ENCODE data around the gene GRIN2D. TPM values are rescaled to one million over a fixed set of nuclear protein-coding genes. Genes with fewer than 3 reads are reported as not detected.

The GRIN2D gene
- total RNA-seq, 1 experiment from 2014 or later: 0.35 TPM

GRCh38 chr19:48415806-48416221 lies 22.3 kb downstream of the GRIN2D start:
- BruUV-seq (replicated peaks): no TSS peak
- Mint-ChIP-seq H3K36me3 (ENCODE audit: insufficient read depth, unreplicated experiment) (peaks cover under 1% of the 10 kb centered on the region), H3K4me3 (ENCODE audit: unreplicated experiment) (no peak overlapping the region), H3K27ac (ENCODE audit: low read depth, unreplicated experiment) (no peak overlapping the region), H3K4me1 (ENCODE audit: insufficient read depth, unreplicated experiment) (peaks cover 7% of the 10 kb centered on the region), H3K27me3 (ENCODE audit: insufficient read depth, unreplicated experiment) (no peaks in the 10 kb centered on the region), H3K9me3 (ENCODE audit: unreplicated experiment) (no peaks in the 10 kb centered on the region)
- no peak for DNase-seq (ENCODE audit: unreplicated experiment)
- no peak for TF ChIP-seq CTCF (IDR thresholded peaks at IDR 0.05; ENCODE audit: unreplicated experiment)
- intact Hi-C loops (cut with micrococcal nuclease): no loop called here
- POLR2A ChIA-PET: no interaction called here
- CTCF ChIA-PET: interaction anchor here (1.3 kb wide), 1 partner anchor 24 kb away, joined by 3 read pairs; the partner anchor contains the start of gene KDELR1

- ChIA-PET CTCF (no interaction called here), POLR2A (interaction anchor here (0.5 to 1.0 kb wide), 2 partner anchors 16 to 26 kb away, joined by 3 read pairs; partner anchors contain the start of gene KDELR1)
- no peaks in the 10 kb centered on the region for H3K36me3 Mint-ChIP-seq (ENCODE audit: insufficient read depth, unreplicated experiment)
- H3K9me3 Mint-ChIP-seq (ENCODE audit: unreplicated experiment): no peaks in the 10 kb centered on the region
- H3K27me3 Mint-ChIP-seq (ENCODE audit: insufficient read depth, unreplicated experiment): no peaks in the 10 kb centered on the region
- H3K4me3 Mint-ChIP-seq (ENCODE audit: unreplicated experiment): no peak overlapping the region
- no peak for DNase-seq (ENCODE audit: unreplicated experiment)
- TF ChIP-seq CTCF (IDR thresholded peaks at IDR 0.05; ENCODE audit: unreplicated experiment): no peak
- BruUV-seq (replicated peaks): no TSS peak
- no peak overlapping the region for H3K27ac Mint-ChIP-seq (ENCODE audit: low read depth, unreplicated experiment)
- peaks cover 12% of the 10 kb centered on the region for H3K4me1 Mint-ChIP-seq (ENCODE audit: insufficient read depth, unreplicated experiment)
- intact Hi-C loops (cut with micrococcal nuclease): no loop called here
Measured at GRCh38 chr19:48417421-48417820, 24.0 kb downstream of the GRIN2D start.

- H3K4me3 Mint-ChIP-seq (ENCODE audit: unreplicated experiment): no peak overlapping the region
- H3K27ac Mint-ChIP-seq (ENCODE audit: low read depth, unreplicated experiment): no peak overlapping the region
- H3K36me3 Mint-ChIP-seq (ENCODE audit: insufficient read depth, unreplicated experiment): no peaks in the 10 kb centered on the region
- POLR2A ChIA-PET: no interaction called here
- no TSS peak for BruUV-seq (replicated peaks)
- CTCF ChIA-PET: interaction anchor here (0.6 to 0.7 kb wide), 2 partner anchors 579 to 703 kb away, joined by 3 read pairs; no protein-coding TSS in a partner anchor
- peaks cover 17% of the 10 kb centered on the region for H3K4me1 Mint-ChIP-seq (ENCODE audit: insufficient read depth, unreplicated experiment)
- no peak for TF ChIP-seq CTCF (IDR thresholded peaks at IDR 0.05; ENCODE audit: unreplicated experiment)
- DNase-seq (ENCODE audit: unreplicated experiment): peak; percentile 39
- H3K27me3 Mint-ChIP-seq (ENCODE audit: insufficient read depth, unreplicated experiment): no peaks in the 10 kb centered on the region
- intact Hi-C loops (cut with micrococcal nuclease): no loop called here
- H3K9me3 Mint-ChIP-seq (ENCODE audit: unreplicated experiment): no peaks in the 10 kb centered on the region
Measured at GRCh38 chr19:48418317-48419064, 25.0 kb downstream of the GRIN2D start.

GRCh38 chr19:48419158-48419920 lies 25.9 kb downstream of the GRIN2D start:
- Mint-ChIP-seq H3K4me3 (ENCODE audit: unreplicated experiment) (no peak overlapping the region), H3K9me3 (ENCODE audit: unreplicated experiment) (no peaks in the 10 kb centered on the region), H3K36me3 (ENCODE audit: insufficient read depth, unreplicated experiment) (no peaks in the 10 kb centered on the region), H3K27ac (ENCODE audit: low read depth, unreplicated experiment) (no peak overlapping the region), H3K27me3 (ENCODE audit: insufficient read depth, unreplicated experiment) (no peaks in the 10 kb centered on the region), H3K4me1 (ENCODE audit: insufficient read depth, unreplicated experiment) (peaks cover 20% of the 10 kb centered on the region)
- CTCF ChIA-PET: interaction anchor here (0.7 kb wide), 1 partner anchor 578 kb away, joined by 3 read pairs; no protein-coding TSS in a partner anchor
- POLR2A ChIA-PET: interaction anchor here (0.6 kb wide), 2 partner anchors 24 to 26 kb away, joined by 3 read pairs; no protein-coding TSS in a partner anchor
- no TSS peak for BruUV-seq (replicated peaks)
- intact Hi-C loops (cut with micrococcal nuclease): no loop called here
- DNase-seq (ENCODE audit: unreplicated experiment): no peak
- TF ChIP-seq CTCF (IDR thresholded peaks at IDR 0.05; ENCODE audit: unreplicated experiment): no peak
